ENCODE measurements around the gene FAM13C.

DNA sequence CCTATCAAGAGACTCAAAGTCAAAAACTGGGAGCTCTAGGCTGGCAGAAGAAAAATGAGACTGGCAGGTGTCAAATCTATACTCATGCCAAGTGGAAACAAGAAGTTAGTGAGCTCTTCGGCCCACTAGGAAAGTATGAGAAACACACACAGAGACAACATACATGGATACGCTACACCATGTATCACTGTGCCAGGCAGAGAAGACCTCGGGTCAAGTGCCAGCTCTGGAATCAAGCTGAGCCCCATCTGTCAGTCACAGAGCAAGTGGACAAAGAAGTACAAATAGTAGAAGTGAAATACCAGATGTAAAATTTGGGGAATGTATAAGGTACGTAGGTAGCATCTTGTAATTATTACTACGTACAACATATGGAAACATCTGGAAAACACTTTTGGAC is 62.4 kb downstream of the FAM13C start:
- TF ChIP-seq CTCF (conservative IDR thresholded peaks at IDR 0.05 in 1 of 2, IDR thresholded peaks at IDR 0.05 in 1 of 2; ENCODE audit: extremely low read depth in 1 of 2, insufficient read depth in 1 of 2, low read depth in 1 of 2, low read length in 2 of 2), result no peak
- no peak for TF ChIP-seq EZH2 (IDR thresholded peaks at IDR 0.05; ENCODE audit: borderline replicate concordance, low read length)
